HCT116 (cell line): ENCODE results near the gene ARHGEF25. TPM values are rescaled to one million over a fixed set of nuclear protein-coding genes. Genes with fewer than 3 reads are reported as not detected.

ENCODE experiments used
- ATAC-seq: fragments of 200-7000 bp; cut with Tn5 transposase; 2 replicates; pipeline ENCODE4 v1.9.1; 2020; ENCODE audit warnings: mild to moderate bottlenecking, moderate library complexity
- BruUV-seq: library from RNA; stranded (reverse); fragments of 400-500 nt; replicated peaks from 2 replicates; lab custom pipeline; 2021; lab: Mats Ljungman, UMichigan
- CTCF ChIA-PET: fragments of 300-600 bp; sonication (Branson Sonifier 250); formaldehyde crosslinking; loops from one replicate; lab custom pipeline; 2021; ENCODE audit warnings: antibody characterized with exemption; lab: Charles Lee
- POLR2A ChIA-PET: fragments of 300-600, 350-600 bp; sonication (Branson Sonifier 250); formaldehyde crosslinking; loops from one replicate; lab custom pipeline; 2021; ENCODE audit warnings: antibody characterized with exemption; lab: Charles Lee
- RAD21 ChIA-PET, 2 experiments: fragments of 300-600 bp; sonication (Branson Sonifier 250); formaldehyde crosslinking; loops; one replicate each; lab custom pipeline; 2023; ENCODE audit warnings: low total read pairs in 2 of 2; ENCODE audit not compliant: uncharacterized antibody in 2 of 2, unreplicated experiment in 2 of 2, low non-redundant PET in 1 of 2; lab: Charles Lee
- DNase-seq: peaks from one replicate; pipeline ENCODE4 v3.0.0-alpha.2; 2010; ENCODE audit warnings: low read depth, low spot score
- H2AFZ ChIP-seq: fragments of 200-600 bp; shearing (Covaris generic), sonication (generic); 2 replicates; pipeline ENCODE4 v1.6.1; 2017; ENCODE audit warnings: low read depth, mixed run types, mixed read lengths, antibody characterized with exemption, low read length; ENCODE audit not compliant: poor library complexity, severe bottlenecking
- H3K27ac ChIP-seq: 2 replicates; pipeline ENCODE4 v1.5.1; 2012; ENCODE audit warnings: low read depth, low read length
- H3K27me3 ChIP-seq: fragments of 200-600 bp; sonication (generic); 2 replicates; pipeline ENCODE4 v1.6.1; 2016; ENCODE audit warnings: mixed run types, low read length, mixed read lengths; ENCODE audit not compliant: insufficient read depth
- H3K36me3 ChIP-seq, 2 experiments: fragments of 200-500 bp in 1 of 2; fragments of 200-600 bp in 1 of 2; sonication (Bioruptor generic) in 1 of 2; sonication (generic) in 1 of 2; 2 replicates each; pipeline versions ENCODE4 v1.5.1 to v1.6.1; 2014 to 2016; ENCODE audit warnings: low read length in 2 of 2, inconsistent platforms in 1 of 2, mixed read lengths in 1 of 2, mixed run types in 1 of 2; ENCODE audit not compliant: insufficient read depth in 2 of 2, control insufficient read depth in 1 of 2
- H3K4me1 ChIP-seq, 2 experiments: fragments of 200-600 bp in 1 of 2; sonication (generic) in 1 of 2; 2 replicates each; pipeline versions ENCODE4 v1.5.1 to v1.6.1; 2012 to 2017; ENCODE audit warnings: low read length in 2 of 2, inconsistent platforms in 1 of 2, mild to moderate bottlenecking in 1 of 2, mixed read lengths in 1 of 2, mixed run types in 1 of 2, moderate library complexity in 1 of 2; ENCODE audit not compliant: insufficient read depth in 2 of 2, control insufficient read depth in 1 of 2
- H3K4me2 ChIP-seq: fragments of 200-600 bp; sonication (generic); 2 replicates; pipeline ENCODE4 v1.6.1; 2017; ENCODE audit warnings: mixed run types, low read length, mixed read lengths
- H3K4me3 ChIP-seq, 2 experiments: fragments of 200-600 bp in 1 of 2; sonication (generic) in 1 of 2; replicated peaks in 1 of 2; 2 replicates each; pipeline ENCODE4 v1.5.1; 2011 to 2016; ENCODE audit warnings: low read length in 2 of 2, control low read depth in 1 of 2, low read depth in 1 of 2, mild to moderate bottlenecking in 1 of 2, mixed read lengths in 1 of 2, mixed run types in 1 of 2
- H3K79me2 ChIP-seq: fragments of 200-600 bp; sonication (generic); 2 replicates; pipeline ENCODE4 v1.6.1; 2017; ENCODE audit warnings: mild to moderate bottlenecking, mixed run types, low read length, moderate library complexity, mixed read lengths; ENCODE audit not compliant: insufficient read depth
- H3K9ac ChIP-seq: fragments of 200-600 bp; sonication (generic); 2 replicates; pipeline ENCODE4 v1.6.1; 2016; ENCODE audit warnings: low read length, mixed read lengths
- H3K9me2 ChIP-seq: fragments of 200-600 bp; sonication (generic), shearing (Covaris generic); 2 replicates; pipeline ENCODE4 v1.6.1; 2017; ENCODE audit warnings: mixed run types, mild to moderate bottlenecking, moderate library complexity; ENCODE audit not compliant: insufficient read depth
- H3K9me3 ChIP-seq, 2 experiments: fragments of 200-500 bp in 1 of 2; fragments of 200-600 bp in 1 of 2; sonication (Bioruptor generic) in 1 of 2; sonication (generic) in 1 of 2; 2 replicates each; pipeline ENCODE4 v1.6.1; 2014 to 2017; ENCODE audit warnings: low read length in 2 of 2, mixed read lengths in 2 of 2, inconsistent platforms in 1 of 2, low read depth in 1 of 2, mild to moderate bottlenecking in 1 of 2, mixed run types in 1 of 2, moderate library complexity in 1 of 2; ENCODE audit not compliant: control insufficient read depth in 1 of 2, insufficient read depth in 1 of 2
- H4K20me1 ChIP-seq: fragments of 200-600 bp; sonication (generic), shearing (Covaris generic); 2 replicates; pipeline ENCODE4 v1.6.1; 2017; ENCODE audit warnings: mixed run types, mild to moderate bottlenecking, moderate library complexity; ENCODE audit not compliant: insufficient read depth
- CBX3 ChIP-seq: IDR thresholded peaks from 2 replicates; pipeline ENCODE4 v1.6.1; 2012; ENCODE audit warnings: low read depth
- CEBPB ChIP-seq: IDR thresholded peaks from 2 replicates; pipeline ENCODE4 v1.6.1; 2012; ENCODE audit warnings: low read depth
- EGR1 ChIP-seq: IDR thresholded peaks from 2 replicates; pipeline ENCODE4 v1.6.1; 2012; ENCODE audit warnings: low read depth
- EZH2 ChIP-seq: fragments of 200-600 bp; sonication (generic); IDR thresholded peaks from 2 replicates; pipeline ENCODE4 v1.6.1; 2017; ENCODE audit warnings: antibody characterized with exemption, mixed run types
- FOSL1 ChIP-seq: IDR thresholded peaks from 2 replicates; pipeline ENCODE4 v1.6.1; 2012; ENCODE audit warnings: low read depth
- JUND ChIP-seq: IDR thresholded peaks from 2 replicates; pipeline ENCODE4 v1.6.1; 2012
- POLR2A ChIP-seq: IDR thresholded peaks from 2 replicates; pipeline ENCODE4 v1.7.0; 2011; ENCODE audit warnings: borderline replicate concordance; ENCODE audit not compliant: insufficient read depth, insufficient read length; ENCODE audit errors: extremely low read depth
- RAD21 ChIP-seq: IDR thresholded peaks from 2 replicates; pipeline ENCODE4 v1.6.1; 2012; ENCODE audit warnings: low read depth, mild to moderate bottlenecking
- SP1 ChIP-seq: IDR thresholded peaks from 2 replicates; pipeline ENCODE4 v1.6.1; 2012; ENCODE audit warnings: low read depth
- SRF ChIP-seq: IDR thresholded peaks from 2 replicates; pipeline ENCODE4 v1.6.1; 2012; ENCODE audit warnings: low read depth
- TCF7L2 ChIP-seq: IDR thresholded peaks from 2 replicates; pipeline ENCODE4 v1.7.0; 2011; ENCODE audit warnings: borderline replicate concordance, inconsistent platforms; ENCODE audit not compliant: insufficient read depth, insufficient read length; ENCODE audit errors: extremely low read depth
- YY1 ChIP-seq: IDR thresholded peaks from 2 replicates; pipeline ENCODE4 v1.6.1; 2011; ENCODE audit warnings: low read length, low read depth, moderate library complexity, mild to moderate bottlenecking; ENCODE audit not compliant: insufficient replicate concordance; ENCODE audit errors: extremely low read depth
- intact Hi-C: fragments of 100-400 bp; cut with micrococcal nuclease; formaldehyde crosslinking; loops from 2 replicates; pipeline ENCODE4 v1.10.0; 2022
- total RNA-seq: library from RNA; stranded (reverse); gene quantifications from one replicate; pipeline ENCODE4 v1.2.1, GENCODE V29; 2021; ENCODE audit not compliant: unreplicated experiment
- TF ChIP-seq, protein P1 (sequence below), 3 experiments: fragments of 200-600 bp in 1 of 3; sonication (generic) in 1 of 3; IDR thresholded peaks in 2 of 3; conservative IDR thresholded peaks in 1 of 3; 2 replicates each; pipeline ENCODE4 v1.5.1; 2012 to 2017; ENCODE audit warnings: low read depth in 2 of 3, low read length in 2 of 3, antibody characterized with exemption in 1 of 3, borderline replicate concordance in 1 of 3, control low read depth in 1 of 3, mild to moderate bottlenecking in 1 of 3, mixed read lengths in 1 of 3, mixed run types in 1 of 3, moderate library complexity in 1 of 3; ENCODE audit not compliant: insufficient read depth in 1 of 3

Gene ARHGEF25
- total RNA-seq, 1 experiment from 2014 or later: 3.6 TPM

DNA sequence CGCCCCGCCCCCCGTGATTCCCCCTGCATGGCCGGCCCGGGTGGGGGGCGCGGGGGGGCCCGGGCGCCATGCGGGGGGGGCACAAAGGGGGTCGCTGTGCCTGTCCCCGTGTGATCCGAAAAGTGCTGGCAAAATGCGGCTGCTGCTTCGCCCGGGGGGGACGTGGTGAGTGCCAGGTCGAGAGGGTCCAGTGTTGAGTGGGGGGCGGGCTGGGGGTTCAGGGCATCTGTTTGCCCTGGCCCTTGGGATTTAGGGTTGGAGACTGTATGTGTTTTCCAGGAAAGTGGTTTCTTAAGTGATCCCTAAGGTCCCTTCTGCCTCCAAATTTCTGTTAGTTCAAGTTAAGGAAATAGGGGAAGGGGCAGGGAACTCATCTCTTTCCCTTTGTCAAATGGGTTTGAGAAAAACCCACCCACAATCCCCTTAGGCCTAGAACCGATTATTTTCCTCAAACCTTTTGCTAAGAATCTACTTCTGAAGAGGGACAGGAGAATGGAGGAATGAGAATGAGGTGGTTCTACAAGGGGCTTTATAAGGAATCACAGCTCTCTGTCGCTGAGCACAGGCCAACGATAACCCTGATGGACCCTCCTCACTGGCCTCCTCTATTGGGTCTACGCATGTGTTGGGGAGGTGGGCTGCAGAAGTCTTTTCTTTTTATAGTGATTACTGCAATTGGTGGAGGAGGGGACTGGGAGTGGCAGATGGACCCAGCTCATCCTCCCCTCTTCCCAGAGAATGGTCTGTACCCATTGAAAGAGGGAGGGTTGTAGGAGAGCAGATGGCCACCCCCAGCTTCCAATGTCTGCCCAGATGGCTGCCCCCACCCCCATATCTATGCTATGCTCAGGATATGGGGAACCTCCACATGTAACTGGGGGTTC is 834 bp downstream of the ARHGEF25 start:
- H3K27ac ChIP-seq: no peak overlapping the region

More for the DNA sequence above, 834 bp downstream of the ARHGEF25 start:
- H3K36me3 ChIP-seq: no peaks in the 10 kb centered on the region
- no peaks in the 10 kb centered on the region for H3K27me3 ChIP-seq
- no peak overlapping the region for H2AFZ ChIP-seq
- H3K9ac ChIP-seq: peak overlapping the region; percentile 47; the same call in 1 of the 2 replicates
- peak overlapping the region in 1 of 2 experiments; percentile 53; a peak in 3 of 4 replicates for H3K4me3 ChIP-seq
- no peaks in the 10 kb centered on the region for H4K20me1 ChIP-seq
- no peaks in the 10 kb centered on the region for H3K79me2 ChIP-seq
- DNase-seq (no peak), ATAC-seq (no peak)
- H3K9me3 ChIP-seq: no peaks in the 10 kb centered on the region
- TF ChIP-seq, protein P1, sequence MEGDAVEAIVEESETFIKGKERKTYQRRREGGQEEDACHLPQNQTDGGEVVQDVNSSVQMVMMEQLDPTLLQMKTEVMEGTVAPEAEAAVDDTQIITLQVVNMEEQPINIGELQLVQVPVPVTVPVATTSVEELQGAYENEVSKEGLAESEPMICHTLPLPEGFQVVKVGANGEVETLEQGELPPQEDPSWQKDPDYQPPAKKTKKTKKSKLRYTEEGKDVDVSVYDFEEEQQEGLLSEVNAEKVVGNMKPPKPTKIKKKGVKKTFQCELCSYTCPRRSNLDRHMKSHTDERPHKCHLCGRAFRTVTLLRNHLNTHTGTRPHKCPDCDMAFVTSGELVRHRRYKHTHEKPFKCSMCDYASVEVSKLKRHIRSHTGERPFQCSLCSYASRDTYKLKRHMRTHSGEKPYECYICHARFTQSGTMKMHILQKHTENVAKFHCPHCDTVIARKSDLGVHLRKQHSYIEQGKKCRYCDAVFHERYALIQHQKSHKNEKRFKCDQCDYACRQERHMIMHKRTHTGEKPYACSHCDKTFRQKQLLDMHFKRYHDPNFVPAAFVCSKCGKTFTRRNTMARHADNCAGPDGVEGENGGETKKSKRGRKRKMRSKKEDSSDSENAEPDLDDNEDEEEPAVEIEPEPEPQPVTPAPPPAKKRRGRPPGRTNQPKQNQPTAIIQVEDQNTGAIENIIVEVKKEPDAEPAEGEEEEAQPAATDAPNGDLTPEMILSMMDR (IDR thresholded peaks at IDR 0.05 in 2 of 3, conservative IDR thresholded peaks at IDR 0.05 in 1 of 3; ENCODE audit: borderline replicate concordance in 1 of 3, insufficient read depth in 1 of 3, low read depth in 2 of 3, low read length in 2 of 3): no peak
- no peak for TF ChIP-seq JUND
- no peak for TF ChIP-seq EZH2
- TF ChIP-seq YY1: no peak
- TF ChIP-seq SRF: no peak
- TF ChIP-seq POLR2A: no peak
- no peak for TF ChIP-seq RAD21
- no peak for TF ChIP-seq FOSL1
- no peak for TF ChIP-seq CEBPB
- no peak for TF ChIP-seq TCF7L2
- TF ChIP-seq EGR1: no peak
- TF ChIP-seq SP1: no peak
- TF ChIP-seq CBX3: no peak
- intact Hi-C loops: no loop called here
- no peaks in the 10 kb centered on the region for H3K9me2 ChIP-seq
- ChIA-PET RAD21 (no interaction called here), POLR2A (no interaction called here), CTCF (interaction anchor here (2.0 kb wide), 1 partner anchor 28 kb away, joined by 7 read pairs; no protein-coding TSS in a partner anchor)
- H3K4me1 ChIP-seq: peaks cover 0 to 9% of the 10 kb centered on the region in 2 experiments; a peak in 1 of 4 replicates
- TSS peak; percentile 77 for BruUV-seq
- H3K4me2 ChIP-seq: peak overlapping the region; percentile 64
